Naive thymus-derived CD4-positive, alpha-beta T cell (primary cell): Measurements from ENCODE around the gene SEBOX. TPM values are rescaled to one million over a fixed set of nuclear protein-coding genes. Genes with fewer than 3 reads are reported as not detected.

ENCODE experiments used
- ATAC-seq: fragments of 150-1000 bp; cut with Tn5 transposase; 2 replicates; pipeline ENCODE4 v1.10.0; 2021; ENCODE audit warnings: mild to moderate bottlenecking, moderate library complexity
- CTCF ChIA-PET: fragments of 350-600 bp; sonication (Branson Sonifier 250); formaldehyde crosslinking; loops from one replicate; lab custom pipeline; 2021; ENCODE audit warnings: antibody characterized with exemption; lab: Charles Lee
- POLR2A ChIA-PET: fragments of 350-600 bp; sonication (Branson Sonifier 250); formaldehyde crosslinking; loops from one replicate; lab custom pipeline; 2021; ENCODE audit warnings: antibody characterized with exemption, inconsistent platforms; lab: Charles Lee
- DNase-seq, 9 donors: peaks; one replicate each; pipeline versions ENCODE4 v3.0.0 to v3.0.0-alpha.2; 2020 to 2022; ENCODE audit warnings: mixed read lengths in 1 of 9
- H3K27ac ChIP-seq: one replicate; pipeline ENCODE4 v1.7.0; 2013; ENCODE audit warnings: mild to moderate bottlenecking, low read depth, low read length, moderate library complexity
- H3K27me3 ChIP-seq, 2 donors: one replicate each; pipeline ENCODE4 v1.7.0; 2013; ENCODE audit warnings: low read length in 2 of 2, mild to moderate bottlenecking in 2 of 2, moderate library complexity in 2 of 2; ENCODE audit not compliant: control insufficient read depth in 2 of 2, insufficient read depth in 2 of 2
- H3K36me3 ChIP-seq, 3 experiments: 1 replicate in 2 of 3; 2 replicates in 1 of 3; pipeline ENCODE4 v1.7.0; 2013; ENCODE audit warnings: low read length in 3 of 3, mild to moderate bottlenecking in 3 of 3, moderate library complexity in 1 of 3; ENCODE audit not compliant: insufficient read depth in 3 of 3, control insufficient read depth in 2 of 3
- H3K4me1 ChIP-seq, 2 donors: one replicate each; pipeline ENCODE4 v1.7.0; 2013; ENCODE audit warnings: low read length in 2 of 2, mild to moderate bottlenecking in 2 of 2, moderate library complexity in 1 of 2; ENCODE audit not compliant: control insufficient read depth in 2 of 2, insufficient read depth in 2 of 2
- H3K4me3 ChIP-seq: 2 replicates; pipeline ENCODE4 v1.7.0; 2013; ENCODE audit warnings: mild to moderate bottlenecking, low read length
- H3K9me3 ChIP-seq, 3 experiments: 1 replicate in 2 of 3; 2 replicates in 1 of 3; pipeline ENCODE4 v1.7.0; 2013; ENCODE audit warnings: low read length in 3 of 3; ENCODE audit not compliant: control insufficient read depth in 2 of 3
- H3K27ac Mint-ChIP-seq, 9 donors: one replicate each; pipeline ENCODE4 v1.8.0; 2020 to 2022; ENCODE audit warnings: mixed read lengths in 9 of 9, mild to moderate bottlenecking in 8 of 9, moderate library complexity in 5 of 9, inconsistent platforms in 2 of 9
- H3K27me3 Mint-ChIP-seq, 5 donors: one replicate each; pipeline ENCODE4 v1.8.0; 2021 to 2022; ENCODE audit warnings: mixed read lengths in 5 of 5, mild to moderate bottlenecking in 1 of 5
- H3K36me3 Mint-ChIP-seq, 5 donors: one replicate each; pipeline ENCODE4 v1.8.0; 2020 to 2022; ENCODE audit warnings: mixed read lengths in 5 of 5, mild to moderate bottlenecking in 3 of 5, inconsistent platforms in 1 of 5
- H3K4me1 Mint-ChIP-seq, 7 donors: one replicate each; pipeline ENCODE4 v1.8.0; 2020 to 2022; ENCODE audit warnings: mixed read lengths in 7 of 7, mild to moderate bottlenecking in 3 of 7, inconsistent platforms in 1 of 7
- H3K4me3 Mint-ChIP-seq, 10 donors: one replicate each; pipeline ENCODE4 v1.8.0; 2020 to 2022; ENCODE audit warnings: mild to moderate bottlenecking in 10 of 10, mixed read lengths in 10 of 10, moderate library complexity in 6 of 10, inconsistent platforms in 2 of 10
- H3K9me3 Mint-ChIP-seq, 11 donors: one replicate each; pipeline ENCODE4 v1.8.0; 2020 to 2022; ENCODE audit warnings: mixed read lengths in 11 of 11, mild to moderate bottlenecking in 4 of 11, inconsistent platforms in 1 of 11, moderate library complexity in 1 of 11
- intact Hi-C, 2 donors: fragments of 100-400 bp; cut with micrococcal nuclease; formaldehyde crosslinking; loops; one replicate each; pipeline ENCODE4 v1.15.1; 2023
- polyA plus RNA-seq, 2 donors: library from polyadenylated mRNA; unstranded; fragments of 300-500 nt; fragmentation: Illumina TruSeq; gene quantifications; one replicate each; pipeline ENCODE4 v1.2.3, GENCODE V29; 2021
- total RNA-seq, 6 experiments: library from RNA in 5 of 6; stranded (reverse) in 5 of 6; gene quantifications; 1 replicate in 5 of 6; 2 replicates in 1 of 6; pipeline ENCODE4 v1.2.3 and lab custom pipeline; 2021 to 2026

Gene SEBOX
- total and polyA plus RNA-seq, 7 experiments from 2014 or later: not detected

DNA sequence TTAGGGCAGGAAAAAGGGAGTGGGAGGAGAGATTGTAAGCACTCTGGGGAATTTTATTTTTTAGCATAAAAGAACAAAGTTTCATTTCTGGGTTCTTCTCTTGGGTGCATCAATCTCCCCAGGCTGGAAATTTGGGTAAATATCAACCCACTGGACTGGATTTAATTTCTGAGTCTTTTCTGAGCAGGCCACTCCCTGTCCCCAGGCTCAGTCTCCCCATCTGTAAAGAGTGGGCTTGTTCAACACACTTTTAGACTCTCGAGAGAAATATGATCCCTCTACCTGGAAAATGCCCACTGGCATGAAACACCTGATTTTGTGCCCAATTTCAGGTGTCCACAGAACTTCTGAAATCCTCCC, 5.7 kb upstream of the SEBOX start:
- Histone ChIP-seq H3K4me3 (no peak overlapping the region), H3K4me1 (peaks cover 9 to 11% of the 10 kb centered on the region in 2 donors), H3K9me3 (no peaks in the 10 kb centered on the region), H3K27ac (peak overlapping the region; percentile 88), H3K36me3 (no peaks in the 10 kb centered on the region), H3K27me3 (no peaks in the 10 kb centered on the region)
- H3K9me3 Mint-ChIP-seq: no peaks in the 10 kb centered on the region
- H3K4me1 Mint-ChIP-seq: peaks cover 10 to 25% (median 18%) of the 10 kb centered on the region in 7 donors
- H3K27ac Mint-ChIP-seq: peak overlapping the region in 8 of 9 donors; percentile 55 to 97 (median 90)
- ATAC-seq (no peak), DNase-seq (no peak)
- H3K27me3 Mint-ChIP-seq: no peaks in the 10 kb centered on the region
- CTCF ChIA-PET: interaction anchor here (0.7 to 1.0 kb wide), 2 partner anchors 46 to 65 kb away, joined by 3 to 4 read pairs; no protein-coding TSS in a partner anchor
- POLR2A ChIA-PET: interaction anchor here (0.5 to 3.3 kb wide), 2 partner anchors 13 to 230 kb away, joined by 3 to 17 read pairs; partner anchors contain the start of gene POLDIP2
- peaks cover 0 to 4% (median 0%) of the 10 kb centered on the region in 5 donors for H3K36me3 Mint-ChIP-seq
- H3K4me3 Mint-ChIP-seq: peak overlapping the region; percentile 88 to 98 (median 94)
- intact Hi-C loops: loop anchor here (1.0 to 10.0 kb wide), 8 partner anchors 13 to 329 kb away; partner anchors contain the start of genes IFT20 (in 2 of the 2), POLDIP2 (in 2 of the 2), TNFAIP1 (in 2 of the 2) and ALDOC (in 1 of the 2)

DNA sequence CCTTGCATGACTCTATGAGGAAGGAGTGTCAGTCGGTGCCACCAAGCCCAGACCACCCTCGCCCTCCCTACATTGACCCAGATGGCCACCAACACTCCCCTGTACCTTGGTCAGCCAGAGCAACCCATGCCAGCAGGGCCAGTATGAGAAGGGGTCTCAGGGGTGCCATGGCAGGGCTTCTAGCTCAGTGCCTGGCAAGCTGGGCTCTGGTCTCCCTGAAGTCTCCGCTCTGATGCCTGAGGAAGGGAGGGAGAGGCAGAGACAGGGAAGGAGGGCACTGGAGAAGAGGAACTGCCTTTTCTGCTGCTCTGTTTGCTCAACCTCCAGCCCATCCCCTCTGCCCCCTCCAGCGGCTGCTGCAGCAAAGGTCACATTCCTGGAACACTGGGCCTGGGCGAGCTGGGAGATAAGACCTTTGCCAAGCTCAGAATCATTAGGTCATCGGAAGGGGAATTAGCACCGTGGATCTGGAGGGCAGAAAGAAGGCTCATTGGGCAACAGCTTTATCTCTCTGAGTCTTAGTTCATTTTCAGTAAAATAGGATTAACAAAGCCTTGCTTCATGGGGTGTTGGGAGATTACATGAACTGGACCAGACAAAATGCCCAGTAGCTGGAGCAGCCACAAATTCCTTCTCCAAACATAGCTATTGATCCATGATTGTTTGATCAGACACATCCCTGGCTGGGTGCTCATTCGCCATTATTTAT, 5.2 kb upstream of the SEBOX start, which contains the start of gene VTN:
Gene VTN (minus strand): TSS at position 273 of the 709 bp plus-strand sequence. CDS start 104 bp downstream, at position 169.
- Mint-ChIP-seq H3K4me1 (peaks cover 10 to 25% (median 18%) of the 10 kb centered on the region in 7 donors), H3K27me3 (no peaks in the 10 kb centered on the region), H3K36me3 (peaks cover 0 to 4% (median 0%) of the 10 kb centered on the region in 5 donors), H3K27ac (peak within 1 kb of the TSS; percentile 66 to 97 (median 93)), H3K9me3 (no peaks in the 10 kb centered on the region), H3K4me3 (peak within 1 kb of the TSS; percentile 88 to 98 (median 94))
- CTCF ChIA-PET: interaction anchor here (0.7 to 1.0 kb wide), 2 partner anchors 46 to 66 kb away, joined by 3 to 4 read pairs; no protein-coding TSS in a partner anchor
- DNase-seq (no peak), ATAC-seq (no peak)
- POLR2A ChIA-PET: interaction anchor here (0.5 to 3.3 kb wide), 2 partner anchors 12 to 230 kb away, joined by 3 to 17 read pairs; partner anchors contain the start of gene POLDIP2
- Histone ChIP-seq H3K4me1 (peaks cover 9 to 11% of the 10 kb centered on the region in 2 donors), H3K27ac (peak within 1 kb of the TSS; percentile 88), H3K9me3 (no peaks in the 10 kb centered on the region), H3K36me3 (peaks cover 0 to 5% (median 0%) of the 10 kb centered on the region in 3 experiments), H3K4me3 (peak within 1 kb of the TSS; percentile 78), H3K27me3 (no peaks in the 10 kb centered on the region)
- intact Hi-C loops: loop anchor here (2.0 to 10.0 kb wide), 4 partner anchors 37 to 205 kb away; partner anchors contain the start of genes ALDOC (in 1 of the 2), PIGS (in 1 of the 2), SLC46A1 (in 1 of the 2) and UNC119 (in 1 of the 2)

DNA sequence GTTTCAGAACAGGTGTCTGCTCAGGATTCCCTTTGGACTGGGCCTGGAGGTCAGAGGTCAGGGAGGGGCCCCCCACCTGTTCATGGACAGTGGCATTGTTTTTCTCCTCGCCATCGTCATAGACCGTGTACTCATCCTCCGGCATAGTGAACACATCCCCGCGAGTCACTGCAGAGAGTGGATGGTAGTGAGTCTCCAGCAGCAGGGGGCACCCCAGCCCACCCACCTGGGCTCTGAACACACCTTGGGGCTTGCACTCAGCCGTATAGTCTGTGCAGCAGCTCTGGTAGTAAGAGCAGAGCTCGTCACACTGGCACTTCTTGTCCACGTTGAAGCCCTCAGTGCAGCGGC, 4.7 kb upstream of the SEBOX start:
- peaks cover 0 to 2% (median 0%) of the 10 kb centered on the region in 5 donors for H3K36me3 Mint-ChIP-seq
- no peaks in the 10 kb centered on the region for H3K9me3 Mint-ChIP-seq

DNA sequence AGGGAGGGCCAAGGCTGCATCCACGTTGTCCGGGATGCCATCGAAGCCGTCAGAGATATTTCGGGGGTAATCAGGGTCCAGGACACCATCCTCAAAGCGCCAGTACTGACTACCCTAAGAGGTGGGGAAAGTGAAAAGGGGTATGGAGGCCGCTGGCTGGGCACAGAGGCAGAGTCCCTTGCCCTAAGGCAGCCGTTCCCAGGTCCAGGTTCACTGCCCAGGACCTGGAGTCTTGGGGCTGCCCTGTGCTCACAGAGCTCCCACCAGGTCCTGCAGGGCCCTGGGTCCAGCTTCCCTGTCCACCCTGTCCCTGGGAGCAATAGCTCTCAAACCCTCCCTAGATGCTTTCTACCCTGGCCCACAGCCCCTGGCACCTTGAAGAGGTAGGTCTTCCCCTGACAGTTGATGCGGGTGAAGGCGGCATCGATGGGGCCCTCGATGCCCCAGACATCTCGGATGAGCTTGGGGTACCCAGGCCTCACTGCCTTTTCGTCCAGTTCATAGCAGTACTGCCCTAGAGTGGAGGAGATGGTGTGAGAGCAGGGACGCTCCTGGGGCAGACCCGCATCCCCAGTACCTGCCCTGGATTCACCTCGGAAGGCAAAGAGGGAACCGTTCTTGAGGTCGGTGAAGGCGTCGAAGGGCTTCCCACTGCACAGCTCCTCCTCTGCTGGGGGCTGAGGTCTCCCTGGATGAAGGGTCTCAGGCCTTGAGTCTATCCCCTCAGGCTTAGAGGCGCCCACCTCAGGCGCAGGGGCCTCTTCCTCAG, 4.1 kb upstream of the SEBOX start:
- Histone ChIP-seq H3K4me1 (peaks cover 9 to 11% of the 10 kb centered on the region in 2 donors), H3K9me3 (no peaks in the 10 kb centered on the region), H3K4me3 (no peak overlapping the region), H3K36me3 (peaks cover 0 to 14% (median 0%) of the 10 kb centered on the region in 3 experiments), H3K27ac (no peak overlapping the region), H3K27me3 (no peaks in the 10 kb centered on the region)
- H3K9me3 Mint-ChIP-seq: no peaks in the 10 kb centered on the region
- intact Hi-C loops: no loop called here
- ChIA-PET POLR2A (interaction anchor here (0.8 kb wide), 1 partner anchor 12 kb away, joined by 5 read pairs; the partner anchor contains the start of gene POLDIP2), CTCF (no interaction called here)
- peak overlapping the region in 1 of 10 donors; percentile 20 for H3K4me3 Mint-ChIP-seq
- H3K4me1 Mint-ChIP-seq: peaks cover 10 to 21% (median 18%) of the 10 kb centered on the region in 7 donors
- H3K36me3 Mint-ChIP-seq: peaks cover 0 to 2% (median 0%) of the 10 kb centered on the region in 5 donors
- no peaks in the 10 kb centered on the region for H3K27me3 Mint-ChIP-seq
- no peak for DNase-seq
- no peak for ATAC-seq
- peak overlapping the region in 3 of 9 donors; percentile 32 to 51 (median 34) for H3K27ac Mint-ChIP-seq

More for the DNA sequence above, 4.7 kb upstream of the SEBOX start:
- Histone ChIP-seq H3K9me3 (no peaks in the 10 kb centered on the region), H3K4me1 (peaks cover 9 to 11% of the 10 kb centered on the region in 2 donors), H3K36me3 (peaks cover 0 to 9% (median 0%) of the 10 kb centered on the region in 3 experiments), H3K27me3 (no peaks in the 10 kb centered on the region), H3K27ac (no peak overlapping the region), H3K4me3 (no peak overlapping the region)
- no peaks in the 10 kb centered on the region for H3K27me3 Mint-ChIP-seq
- peak overlapping the region in 6 of 9 donors; percentile 12 to 97 (median 55) for H3K27ac Mint-ChIP-seq
- ATAC-seq: no peak
- peaks cover 10 to 21% (median 18%) of the 10 kb centered on the region in 7 donors for H3K4me1 Mint-ChIP-seq
- intact Hi-C loops: loop anchor here (2.0 to 10.0 kb wide), 4 partner anchors 38 to 205 kb away; partner anchors contain the start of genes ALDOC (in 1 of the 2), PIGS (in 1 of the 2), SLC46A1 (in 1 of the 2) and UNC119 (in 1 of the 2)
- peak overlapping the region in 1 of 10 donors; percentile 96 for H3K4me3 Mint-ChIP-seq
- ChIA-PET POLR2A (interaction anchor here (0.8 to 3.3 kb wide), 2 partner anchors 12 kb away, joined by 5 to 17 read pairs; partner anchors contain the start of gene POLDIP2), CTCF (interaction anchor here (1.0 kb wide), 1 partner anchor 47 kb away, joined by 4 read pairs; no protein-coding TSS in a partner anchor)
- no peak for DNase-seq

DNA sequence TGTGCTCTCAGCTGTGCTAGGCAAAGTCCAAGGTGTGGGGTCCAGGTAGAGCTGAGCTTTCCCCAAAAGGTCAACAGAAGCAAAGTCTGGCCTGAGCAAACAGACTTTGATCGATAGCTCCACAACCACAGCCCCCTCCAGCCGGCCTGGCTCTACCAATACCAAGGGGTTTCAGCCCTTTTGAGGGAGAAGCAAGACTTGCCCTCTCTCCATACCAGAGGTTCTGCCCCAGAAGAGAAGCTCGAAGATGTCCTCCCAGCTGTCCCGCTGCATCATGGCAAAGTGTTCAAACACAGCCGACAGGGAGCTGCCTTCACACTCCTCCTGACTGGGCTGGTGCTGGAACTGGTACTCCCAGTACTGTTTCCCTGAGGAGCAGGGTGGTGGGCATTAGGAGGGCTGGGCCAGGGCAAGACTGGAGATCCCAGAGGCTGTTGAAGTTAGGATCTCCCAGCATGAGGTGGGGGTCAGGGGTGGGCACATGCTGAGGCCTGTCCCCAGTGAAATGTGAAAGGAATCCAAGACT, 3.4 kb upstream of the SEBOX start:
- Mint-ChIP-seq H3K27ac (peak overlapping the region in 1 of 9 donors; percentile 43), H3K4me1 (peaks cover 10 to 17% (median 14%) of the 10 kb centered on the region in 7 donors), H3K4me3 (no peak overlapping the region), H3K27me3 (no peaks in the 10 kb centered on the region), H3K9me3 (no peaks in the 10 kb centered on the region), H3K36me3 (peaks cover 0 to 3% (median 0%) of the 10 kb centered on the region in 5 donors)
- Histone ChIP-seq H3K36me3 (peaks cover 0 to 22% (median 0%) of the 10 kb centered on the region in 3 experiments), H3K9me3 (no peaks in the 10 kb centered on the region), H3K27ac (no peak overlapping the region), H3K27me3 (no peaks in the 10 kb centered on the region), H3K4me3 (no peak overlapping the region), H3K4me1 (peaks cover 9 to 11% of the 10 kb centered on the region in 2 donors)
- intact Hi-C loops: no loop called here
- POLR2A ChIA-PET: no interaction called here
- CTCF ChIA-PET: no interaction called here
- DNase-seq (no peak), ATAC-seq (no peak)
